Measurements from ENCODE around the gene ZNF441.

DNA sequence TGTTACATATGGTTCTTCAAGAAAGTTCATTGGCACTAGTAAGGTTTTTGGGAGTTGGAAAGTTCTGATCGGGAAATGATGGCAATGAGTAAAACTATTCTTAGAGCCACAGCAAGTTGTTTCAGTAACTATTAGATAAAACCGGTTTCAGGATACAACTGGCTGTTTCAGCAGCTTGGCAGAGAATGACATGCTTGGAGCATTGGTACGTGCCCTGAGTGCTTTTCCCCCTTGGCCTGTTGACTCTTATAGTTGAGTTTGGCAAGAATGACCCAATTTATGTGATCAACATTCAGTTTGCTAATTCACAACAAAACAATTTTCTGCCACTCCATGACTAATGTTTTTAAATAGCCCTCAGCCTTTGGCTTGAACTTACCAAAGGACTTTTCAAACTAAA, 20.7 kb downstream of the ZNF441 start:
- TF ChIP-seq, protein P1, sequence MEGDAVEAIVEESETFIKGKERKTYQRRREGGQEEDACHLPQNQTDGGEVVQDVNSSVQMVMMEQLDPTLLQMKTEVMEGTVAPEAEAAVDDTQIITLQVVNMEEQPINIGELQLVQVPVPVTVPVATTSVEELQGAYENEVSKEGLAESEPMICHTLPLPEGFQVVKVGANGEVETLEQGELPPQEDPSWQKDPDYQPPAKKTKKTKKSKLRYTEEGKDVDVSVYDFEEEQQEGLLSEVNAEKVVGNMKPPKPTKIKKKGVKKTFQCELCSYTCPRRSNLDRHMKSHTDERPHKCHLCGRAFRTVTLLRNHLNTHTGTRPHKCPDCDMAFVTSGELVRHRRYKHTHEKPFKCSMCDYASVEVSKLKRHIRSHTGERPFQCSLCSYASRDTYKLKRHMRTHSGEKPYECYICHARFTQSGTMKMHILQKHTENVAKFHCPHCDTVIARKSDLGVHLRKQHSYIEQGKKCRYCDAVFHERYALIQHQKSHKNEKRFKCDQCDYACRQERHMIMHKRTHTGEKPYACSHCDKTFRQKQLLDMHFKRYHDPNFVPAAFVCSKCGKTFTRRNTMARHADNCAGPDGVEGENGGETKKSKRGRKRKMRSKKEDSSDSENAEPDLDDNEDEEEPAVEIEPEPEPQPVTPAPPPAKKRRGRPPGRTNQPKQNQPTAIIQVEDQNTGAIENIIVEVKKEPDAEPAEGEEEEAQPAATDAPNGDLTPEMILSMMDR (IDR thresholded peaks at IDR 0.05): no peak
- TF ChIP-seq JUN (CRISPR knock-in tag; IDR thresholded peaks at IDR 0.05): no peak
- TF ChIP-seq, protein P2, sequence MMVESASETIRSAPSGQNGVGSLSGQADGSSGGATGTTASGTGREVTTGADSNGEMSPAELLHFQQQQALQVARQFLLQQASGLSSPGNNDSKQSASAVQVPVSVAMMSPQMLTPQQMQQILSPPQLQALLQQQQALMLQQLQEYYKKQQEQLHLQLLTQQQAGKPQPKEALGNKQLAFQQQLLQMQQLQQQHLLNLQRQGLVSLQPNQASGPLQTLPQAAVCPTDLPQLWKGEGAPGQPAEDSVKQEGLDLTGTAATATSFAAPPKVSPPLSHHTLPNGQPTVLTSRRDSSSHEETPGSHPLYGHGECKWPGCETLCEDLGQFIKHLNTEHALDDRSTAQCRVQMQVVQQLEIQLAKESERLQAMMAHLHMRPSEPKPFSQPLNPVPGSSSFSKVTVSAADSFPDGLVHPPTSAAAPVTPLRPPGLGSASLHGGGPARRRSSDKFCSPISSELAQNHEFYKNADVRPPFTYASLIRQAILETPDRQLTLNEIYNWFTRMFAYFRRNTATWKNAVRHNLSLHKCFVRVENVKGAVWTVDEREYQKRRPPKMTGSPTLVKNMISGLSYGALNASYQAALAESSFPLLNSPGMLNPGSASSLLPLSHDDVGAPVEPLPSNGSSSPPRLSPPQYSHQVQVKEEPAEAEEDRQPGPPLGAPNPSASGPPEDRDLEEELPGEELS (CRISPR knock-in tag; IDR thresholded peaks at IDR 0.05): no peak
- TF ChIP-seq, protein P3, sequence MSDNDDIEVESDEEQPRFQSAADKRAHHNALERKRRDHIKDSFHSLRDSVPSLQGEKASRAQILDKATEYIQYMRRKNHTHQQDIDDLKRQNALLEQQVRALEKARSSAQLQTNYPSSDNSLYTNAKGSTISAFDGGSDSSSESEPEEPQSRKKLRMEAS (CRISPR knock-in tag; IDR thresholded peaks at IDR 0.05): no peak
